H1 (cell line): ENCODE data around the gene MYH11. TPM values are rescaled to one million over a fixed set of nuclear protein-coding genes. Genes with fewer than 3 reads are reported as not detected.

Experiments used
- BCL11A ChIP-seq, 2 experiments: IDR thresholded peaks; one replicate each; pipeline ENCODE4 v1.6.1; 2011; ENCODE audit warnings: low read depth in 2 of 2, low read length in 2 of 2, mild to moderate bottlenecking in 2 of 2
- CHD1 ChIP-seq: IDR thresholded peaks from 2 replicates; pipeline ENCODE4 v1.6.1; 2012; ENCODE audit warnings: low read depth, low read length, improper control_type of control experiment
- CTBP2 ChIP-seq: IDR thresholded peaks from 2 replicates; pipeline ENCODE4 v1.7.0; 2011; ENCODE audit warnings: borderline replicate concordance, mild to moderate bottlenecking, moderate library complexity, mixed read lengths, low read length; ENCODE audit not compliant: insufficient read depth, insufficient read length
- KDM4A ChIP-seq: IDR thresholded peaks from one replicate; pipeline ENCODE4 v1.7.1; 2012; ENCODE audit warnings: low read depth, mild to moderate bottlenecking, moderate library complexity, low read length, inconsistent platforms; ENCODE audit not compliant: severe bottlenecking
- NANOG ChIP-seq: IDR thresholded peaks from 2 replicates; pipeline ENCODE4 v1.6.1; 2011; ENCODE audit warnings: low read length, low read depth, mild to moderate bottlenecking, inconsistent platforms; ENCODE audit not compliant: insufficient read depth, poor library complexity, severe bottlenecking
- polyA plus RNA-seq, 7 experiments: library from polyadenylated mRNA; depleted of rRNA in 3 of 7; stranded (reverse) in 5 of 7; unstranded in 2 of 7; fragments of >200 nt in 5 of 7; fragments of 200-250 nt in 2 of 7; gene quantifications; 1 replicate in 5 of 7; 2 replicates in 1 of 7; 4 replicates in 1 of 7; pipeline versions ENCODE4 v1.2.1 to v1.2.3, GENCODE V29; 2011 to 2013; ENCODE audit warnings: missing spikeins in 2 of 7, mixed read lengths in 2 of 7
- total RNA-seq: library from RNA; stranded (reverse); fragmentation: NEBNext Ultra II Directional; extraction: Animal tissue kit (Norgen Biotek cat#: 25700); gene quantifications from 2 replicates; pipeline ENCODE4 v1.2.1, GENCODE V29; 2021

Gene MYH11
- total and polyA plus RNA-seq, 2 of the 8 experiments (the other 6 are each of a cell fraction or from before 2014, with no cell fraction given), result 0.11 to 0.78 TPM

- no peak for TF ChIP-seq NANOG
- no peak for TF ChIP-seq KDM4A
- TF ChIP-seq CTBP2, result no peak
- no peak for TF ChIP-seq CHD1
- TF ChIP-seq BCL11A (IDR thresholded peaks at IDR 0.05; ENCODE audit: low read depth in 2 of 2, low read length in 2 of 2), result no peak
Measured at GRCh38 chr16:15861996-15862395, 5.2 kb upstream of the MYH11 start (continued).
